ENCODE results near the gene ERCC1.

ERCC1 gene

DNA sequence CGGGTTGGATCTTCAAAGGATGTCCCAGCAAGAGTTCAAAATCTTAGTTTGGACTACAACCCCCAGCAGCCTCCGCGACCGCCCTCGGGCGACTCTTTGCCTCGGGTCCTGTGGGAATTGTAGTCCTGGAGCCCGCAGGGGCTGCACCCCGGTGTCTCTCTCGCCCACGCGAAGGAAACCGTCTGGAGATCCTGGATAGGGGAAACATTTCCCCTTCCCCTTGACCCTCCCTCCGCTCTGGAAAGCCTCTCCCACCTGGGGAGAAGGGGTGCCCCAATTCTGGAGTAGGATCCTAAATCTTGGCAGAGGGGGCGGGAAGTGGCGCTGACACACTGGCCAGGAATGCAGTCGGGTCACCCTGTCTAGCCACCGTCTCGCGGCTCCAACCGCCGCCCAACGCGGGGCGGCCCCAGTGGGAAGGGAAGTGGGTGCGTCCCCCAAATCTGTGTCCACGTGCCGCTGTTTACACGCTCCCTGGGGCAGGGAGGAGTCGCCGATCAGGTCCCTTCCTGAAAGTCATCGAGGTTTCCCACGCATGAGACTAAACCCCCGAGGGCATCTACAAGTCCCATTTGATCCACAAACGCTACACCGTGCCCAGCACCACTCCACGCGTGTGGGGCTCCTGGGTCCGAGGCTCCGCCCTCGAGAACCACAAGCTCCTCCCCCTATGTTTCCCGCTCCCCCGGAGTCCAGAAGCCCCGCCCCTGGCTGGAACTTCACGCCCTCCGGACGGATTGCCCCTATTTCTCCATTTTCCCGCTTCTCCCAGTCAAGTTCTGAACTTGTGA lies 18.1 kb downstream of the ERCC1 start:
- CTCF ChIA-PET = interaction anchor here (1.1 kb wide), 1 partner anchor 33 kb away, joined by 6 read pairs; no protein-coding TSS in a partner anchor

DNA sequence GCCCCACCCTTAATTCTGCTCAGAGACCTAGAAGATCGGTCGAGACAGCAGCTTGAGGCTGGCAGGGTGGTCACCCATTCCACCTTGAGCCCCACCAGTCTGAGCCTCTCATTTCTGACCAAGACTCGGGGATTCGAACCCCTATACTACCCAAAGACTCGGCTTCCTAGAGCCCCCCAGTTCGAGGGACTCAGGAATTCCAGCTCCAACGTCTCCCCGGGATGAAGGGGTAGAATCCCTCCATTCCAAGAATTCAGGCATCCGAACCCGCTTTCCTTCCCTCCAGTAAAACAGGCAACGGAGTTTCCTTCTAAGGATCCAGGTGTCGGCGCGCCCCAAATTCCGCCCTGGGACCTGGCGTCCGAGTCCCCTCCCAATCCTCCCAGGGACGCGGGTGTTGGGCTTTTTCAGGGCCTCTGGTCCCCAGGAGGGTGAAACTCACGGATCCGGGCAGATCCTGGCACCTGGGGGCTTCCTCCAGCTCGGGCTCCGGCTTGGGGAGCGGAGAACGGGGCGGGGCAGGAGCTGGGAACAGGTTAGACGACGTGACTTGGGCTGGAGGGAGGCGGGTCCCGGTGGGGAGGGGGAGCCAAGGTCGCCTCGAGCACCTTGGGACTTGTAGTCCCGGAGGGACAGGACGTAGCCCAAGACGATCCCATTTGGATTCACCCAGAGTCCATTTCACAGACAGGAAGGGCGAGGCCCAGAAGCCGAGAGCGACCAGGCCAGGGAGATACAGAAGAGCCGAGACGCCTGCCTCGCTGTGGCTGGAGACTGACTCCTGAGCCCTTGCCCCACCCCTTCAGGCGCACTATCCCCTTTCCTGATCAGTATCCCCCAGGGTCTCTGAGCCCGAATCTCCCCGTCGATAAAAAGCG lies 18.9 kb downstream of the ERCC1 start, which contains the start of gene PPP1R13L:
PPP1R13L (minus strand) TSS at position 513 of the 878 bp plus-strand sequence. CDS start 6,751 bp downstream, outside the sequence.
- peak within 1 kb of the TSS; percentile 98 for H3K27ac ChIP-seq
- ChIA-PET CTCF (interaction anchor here (0.6 to 1.1 kb wide), 2 partner anchors 21 to 34 kb away, joined by 3 to 6 read pairs; no protein-coding TSS in a partner anchor), POLR2A (ENCODE audit: low non-redundant PET) (no interaction called here)
- DNase-seq (ENCODE audit: low spot score) = peak; percentile 95
- TF ChIP-seq, protein P1, sequence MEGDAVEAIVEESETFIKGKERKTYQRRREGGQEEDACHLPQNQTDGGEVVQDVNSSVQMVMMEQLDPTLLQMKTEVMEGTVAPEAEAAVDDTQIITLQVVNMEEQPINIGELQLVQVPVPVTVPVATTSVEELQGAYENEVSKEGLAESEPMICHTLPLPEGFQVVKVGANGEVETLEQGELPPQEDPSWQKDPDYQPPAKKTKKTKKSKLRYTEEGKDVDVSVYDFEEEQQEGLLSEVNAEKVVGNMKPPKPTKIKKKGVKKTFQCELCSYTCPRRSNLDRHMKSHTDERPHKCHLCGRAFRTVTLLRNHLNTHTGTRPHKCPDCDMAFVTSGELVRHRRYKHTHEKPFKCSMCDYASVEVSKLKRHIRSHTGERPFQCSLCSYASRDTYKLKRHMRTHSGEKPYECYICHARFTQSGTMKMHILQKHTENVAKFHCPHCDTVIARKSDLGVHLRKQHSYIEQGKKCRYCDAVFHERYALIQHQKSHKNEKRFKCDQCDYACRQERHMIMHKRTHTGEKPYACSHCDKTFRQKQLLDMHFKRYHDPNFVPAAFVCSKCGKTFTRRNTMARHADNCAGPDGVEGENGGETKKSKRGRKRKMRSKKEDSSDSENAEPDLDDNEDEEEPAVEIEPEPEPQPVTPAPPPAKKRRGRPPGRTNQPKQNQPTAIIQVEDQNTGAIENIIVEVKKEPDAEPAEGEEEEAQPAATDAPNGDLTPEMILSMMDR (conservative IDR thresholded peaks at IDR 0.05; ENCODE audit: low read depth) = no peak

More for the DNA sequence above, 18.1 kb downstream of the ERCC1 start:
- TF ChIP-seq, protein P1 (conservative IDR thresholded peaks at IDR 0.05; ENCODE audit: low read depth) = no peak
- H3K27ac ChIP-seq = peak overlapping the region; percentile 98
- POLR2A ChIA-PET (ENCODE audit: low non-redundant PET) = interaction anchor here (0.5 kb wide), 1 partner anchor 42 kb away, joined by 4 read pairs; no protein-coding TSS in a partner anchor
- peak; percentile 92 for DNase-seq (ENCODE audit: low spot score)

DNA sequence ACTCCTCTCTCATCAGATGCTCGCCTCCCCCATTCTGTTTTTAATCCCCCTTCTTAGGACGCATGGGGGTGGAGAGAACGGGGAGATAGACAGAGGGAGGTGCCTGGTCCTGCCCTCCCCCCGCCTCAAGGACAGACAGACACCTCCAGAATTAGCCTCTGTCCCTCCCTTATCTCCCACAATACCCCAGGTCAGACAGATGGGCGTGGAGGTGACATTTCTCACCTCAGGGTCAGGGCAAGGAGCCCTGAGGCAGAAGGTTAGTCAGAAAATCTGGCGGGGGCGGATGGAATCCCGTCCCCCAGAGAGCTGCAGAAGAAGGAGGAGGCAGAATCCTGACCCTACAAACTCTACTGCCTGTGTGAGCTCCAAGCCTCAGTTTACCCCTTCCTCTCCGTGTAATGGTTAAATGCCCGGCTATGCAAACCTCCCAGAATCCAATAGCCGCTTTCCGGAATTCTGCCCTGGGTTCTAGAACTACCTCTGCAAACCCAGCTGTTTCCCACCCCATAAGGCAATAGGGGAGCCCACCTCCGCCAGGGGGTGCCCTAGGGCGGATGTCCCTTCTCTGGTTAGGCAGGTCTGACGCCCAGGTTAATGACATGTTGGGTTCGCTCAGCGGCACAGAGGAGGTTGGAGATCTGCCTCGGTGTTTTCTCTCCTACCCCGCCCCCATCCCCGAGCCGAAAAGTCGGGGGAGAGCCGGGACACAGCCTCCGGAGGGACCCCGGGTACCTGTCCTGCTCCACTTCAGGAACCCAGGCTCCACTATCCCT lies 19.7 kb downstream of the ERCC1 start:
- H3K27ac ChIP-seq = peak overlapping the region; percentile 98
- POLR2A ChIA-PET (ENCODE audit: low non-redundant PET) = no interaction called here
- DNase-seq (ENCODE audit: low spot score) = peak; percentile 68
- TF ChIP-seq, protein P1 (conservative IDR thresholded peaks at IDR 0.05; ENCODE audit: low read depth) = peak; percentile 74
- CTCF ChIA-PET = interaction anchor here (0.6 to 2.5 kb wide), 4 partner anchors 33 to 74 kb away, joined by 4 to 19 read pairs (median 6); no protein-coding TSS in a partner anchor

DNA sequence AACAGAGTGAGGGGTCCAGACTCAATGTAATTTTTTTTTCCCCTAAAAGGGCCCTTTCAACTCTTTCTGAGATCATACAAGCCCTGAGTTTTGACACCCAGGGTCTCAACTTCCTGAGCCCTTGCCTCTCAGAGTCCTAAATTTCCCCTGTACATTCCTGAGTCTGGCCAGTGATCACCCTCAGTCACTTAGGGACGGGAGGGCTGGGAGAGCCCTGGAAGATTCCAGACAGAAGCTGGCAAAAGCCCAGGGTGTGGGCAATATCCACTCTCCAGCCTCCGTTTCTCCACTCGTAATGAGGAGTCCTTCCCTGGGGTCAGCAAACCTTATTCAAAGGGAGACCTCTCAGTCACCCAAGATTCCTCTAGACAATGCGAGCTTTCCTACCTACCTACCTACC lies 20.4 kb downstream of the ERCC1 start:
- H3K27ac ChIP-seq = peak overlapping the region; percentile 98
- DNase-seq (ENCODE audit: low spot score) = no peak
- ChIA-PET POLR2A (ENCODE audit: low non-redundant PET) (interaction anchor here (1.4 kb wide), 1 partner anchor 21 kb away, joined by 5 read pairs; the partner anchor contains the start of gene ERCC1), CTCF (interaction anchor here (0.8 to 2.5 kb wide), 3 partner anchors 36 to 83 kb away, joined by 3 to 19 read pairs (median 6); no protein-coding TSS in a partner anchor)
- TF ChIP-seq, protein P1 (conservative IDR thresholded peaks at IDR 0.05; ENCODE audit: low read depth) = no peak

DNA sequence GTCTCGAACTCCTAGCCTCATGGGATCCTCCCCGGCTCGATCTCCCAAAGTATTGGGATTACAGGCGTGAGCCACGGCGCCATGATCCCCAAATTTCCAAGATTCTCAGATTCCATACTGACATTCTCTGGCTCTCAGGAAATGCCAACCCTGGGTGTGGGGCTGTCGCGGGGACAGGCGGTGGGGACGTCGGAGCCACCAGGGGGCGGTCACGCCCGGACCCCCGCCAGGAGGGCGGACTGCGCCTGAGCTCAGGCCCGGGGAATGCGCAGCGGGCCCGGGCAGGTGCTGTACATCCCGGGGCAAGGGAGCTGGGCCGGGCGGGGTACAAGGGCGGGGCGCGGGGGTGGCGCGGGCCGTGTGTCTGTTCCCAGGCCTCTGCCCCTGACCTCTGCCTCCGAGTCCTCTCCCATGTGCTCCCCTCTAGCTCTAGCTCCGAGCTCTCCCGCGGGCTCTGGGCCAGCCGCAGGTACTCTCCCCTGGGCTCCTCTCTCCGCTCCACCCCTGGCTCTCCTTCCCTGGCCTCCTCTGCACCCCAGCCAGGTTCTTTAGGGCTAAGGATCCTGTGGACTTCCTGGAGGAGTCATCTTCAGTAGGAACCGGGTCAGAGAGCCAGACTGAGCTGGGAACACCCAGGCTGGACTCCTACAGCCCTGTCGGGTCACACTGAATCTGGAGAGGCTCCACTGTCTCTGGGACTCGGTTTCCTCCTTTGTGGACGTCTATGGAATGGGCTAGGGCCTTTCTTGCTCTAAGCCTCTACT lies 21.2 kb downstream of the ERCC1 start:
- ChIA-PET POLR2A (ENCODE audit: low non-redundant PET) (interaction anchor here (0.6 to 1.4 kb wide), 4 partner anchors 21 to 37 kb away, joined by 3 to 6 read pairs (median 5); partner anchors contain the start of gene ERCC1), CTCF (interaction anchor here (0.6 to 2.5 kb wide), 9 partner anchors 16 to 266 kb away, joined by 3 to 19 read pairs (median 3); partner anchors contain the start of gene FOSB)
- TF ChIP-seq, protein P1 (conservative IDR thresholded peaks at IDR 0.05; ENCODE audit: low read depth) = peak; percentile 84
- peak overlapping the region; percentile 98 for H3K27ac ChIP-seq
- peak; percentile 90 for DNase-seq (ENCODE audit: low spot score)
